ENCODE results near the gene SCUBE1.

DNA sequence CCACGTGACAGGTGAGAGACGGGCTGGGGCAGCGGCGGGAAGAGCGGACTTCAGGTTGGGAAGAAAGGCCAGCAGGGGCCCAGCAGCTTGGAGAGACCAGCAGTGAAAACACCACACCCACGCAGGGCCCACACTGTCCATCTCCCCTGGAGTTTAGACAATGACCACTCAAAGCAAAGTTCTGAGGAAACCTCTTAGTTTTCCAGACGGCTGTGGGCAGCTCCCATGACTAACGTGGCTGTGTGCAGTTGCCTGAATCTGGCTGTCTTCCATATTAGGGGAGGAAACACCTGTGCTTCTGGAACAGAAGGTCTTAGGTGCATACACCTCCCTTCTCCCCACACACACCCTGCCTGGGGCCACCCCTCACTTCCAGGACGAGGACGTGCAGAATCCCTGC, 85.6 kb downstream of the SCUBE1 start:
- TF ChIP-seq, protein P1, sequence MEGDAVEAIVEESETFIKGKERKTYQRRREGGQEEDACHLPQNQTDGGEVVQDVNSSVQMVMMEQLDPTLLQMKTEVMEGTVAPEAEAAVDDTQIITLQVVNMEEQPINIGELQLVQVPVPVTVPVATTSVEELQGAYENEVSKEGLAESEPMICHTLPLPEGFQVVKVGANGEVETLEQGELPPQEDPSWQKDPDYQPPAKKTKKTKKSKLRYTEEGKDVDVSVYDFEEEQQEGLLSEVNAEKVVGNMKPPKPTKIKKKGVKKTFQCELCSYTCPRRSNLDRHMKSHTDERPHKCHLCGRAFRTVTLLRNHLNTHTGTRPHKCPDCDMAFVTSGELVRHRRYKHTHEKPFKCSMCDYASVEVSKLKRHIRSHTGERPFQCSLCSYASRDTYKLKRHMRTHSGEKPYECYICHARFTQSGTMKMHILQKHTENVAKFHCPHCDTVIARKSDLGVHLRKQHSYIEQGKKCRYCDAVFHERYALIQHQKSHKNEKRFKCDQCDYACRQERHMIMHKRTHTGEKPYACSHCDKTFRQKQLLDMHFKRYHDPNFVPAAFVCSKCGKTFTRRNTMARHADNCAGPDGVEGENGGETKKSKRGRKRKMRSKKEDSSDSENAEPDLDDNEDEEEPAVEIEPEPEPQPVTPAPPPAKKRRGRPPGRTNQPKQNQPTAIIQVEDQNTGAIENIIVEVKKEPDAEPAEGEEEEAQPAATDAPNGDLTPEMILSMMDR (IDR thresholded peaks at IDR 0.05) = no peak
- no peak for TF ChIP-seq POLR2AphosphoS5 (IDR thresholded peaks at IDR 0.05)
- TF ChIP-seq POLR2A (IDR thresholded peaks at IDR 0.05) = no peak

Data from gastroesophageal sphincter (tissue), 3 donors.